K562 (cell line): ENCODE data around the gene GRPEL2. TPM values are rescaled to one million over a fixed set of nuclear protein-coding genes. Genes with fewer than 3 reads are reported as not detected.
A peak's percentile ranks its signal among the peaks of the same experiment; 100 is the strongest.

Experiments
- ATF4 ChIP-seq: fragments of 450-650 bp; formaldehyde crosslinking; IDR thresholded peaks from 2 replicates; pipeline ENCODE4 v1.4.0; 2022; ENCODE audit warnings: mild to moderate bottlenecking, moderate library complexity
- CEBPZ ChIP-seq: fragments of 150-350 bp; IDR thresholded peaks from 2 replicates; pipeline ENCODE4 v1.6.1; 2014; ENCODE audit warnings: low read depth, mild to moderate bottlenecking, low read length, borderline replicate concordance
- HMG20A ChIP-seq: fragments of 450-650 bp; formaldehyde crosslinking; conservative IDR thresholded peaks from 2 replicates; pipeline ENCODE4 v1.4.0; 2020; ENCODE audit warnings: mild to moderate bottlenecking, mixed read lengths
- L3MBTL2 ChIP-seq: fragments of 450-650 bp; IDR thresholded peaks from 2 replicates; pipeline ENCODE4 v1.6.1; 2016; ENCODE audit warnings: mild to moderate bottlenecking, moderate library complexity
- MED1 ChIP-seq: sonication (generic); formaldehyde crosslinking; IDR thresholded peaks from 2 replicates; pipeline ENCODE4 v1.8.1; 2023; ENCODE audit warnings: missing genetic modification reagents, borderline replicate concordance
- NBN ChIP-seq: fragments of 450-650 bp; IDR thresholded peaks from 2 replicates; pipeline ENCODE4 v1.6.1; 2016; ENCODE audit warnings: low read depth, mild to moderate bottlenecking
- NEUROD1 ChIP-seq: fragments of 150-350 bp; IDR thresholded peaks from 2 replicates; pipeline ENCODE4 v1.6.1; 2014; ENCODE audit warnings: borderline replicate concordance, low read length, low read depth; ENCODE audit not compliant: partially characterized antibody
- NFXL1 ChIP-seq: fragments of 450-650 bp; formaldehyde crosslinking; IDR thresholded peaks from 2 replicates; pipeline ENCODE4 v1.4.0; 2021; ENCODE audit warnings: mild to moderate bottlenecking
- STAT5B ChIP-seq: fragments of 250-450 bp; sonication (Bioruptor Pico); IDR thresholded peaks from 2 replicates; pipeline ENCODE4 v1.8.0; 2021; ENCODE audit warnings: mild to moderate bottlenecking, inconsistent platforms
- TFAM ChIP-seq: fragments of 250-450 bp; sonication (Bioruptor Pico); conservative IDR thresholded peaks from 2 replicates; pipeline ENCODE4 v1.5.0; 2021; ENCODE audit warnings: mild to moderate bottlenecking, moderate library complexity
- TSHZ1 ChIP-seq: fragments of 250-450 bp; sonication (Bioruptor Pico); IDR thresholded peaks from 2 replicates; pipeline ENCODE4 v1.4.0; 2020; ENCODE audit warnings: mild to moderate bottlenecking, moderate library complexity
- ZBTB34 ChIP-seq: fragments of 250-450 bp; sonication (Bioruptor Pico); IDR thresholded peaks from 2 replicates; pipeline ENCODE4 v1.8.0; 2021; ENCODE audit warnings: mild to moderate bottlenecking, moderate library complexity
- ZNF280A ChIP-seq: fragments of 450-650 bp; IDR thresholded peaks from 2 replicates; pipeline ENCODE4 v1.6.1; 2018; ENCODE audit warnings: mild to moderate bottlenecking, low read depth; ENCODE audit not compliant: partially characterized antibody
- ZNF76 ChIP-seq: fragments of 250-450 bp; sonication (Bioruptor Pico); IDR thresholded peaks from 2 replicates; pipeline ENCODE4 v1.4.0; 2020; ENCODE audit warnings: mild to moderate bottlenecking, moderate library complexity, borderline replicate concordance
- ZZZ3 ChIP-seq: fragments of 450-650 bp; IDR thresholded peaks from 2 replicates; pipeline ENCODE4 v1.6.1; 2016; ENCODE audit warnings: antibody characterized with exemption, mild to moderate bottlenecking, moderate library complexity
- polyA plus RNA-seq, 8 experiments: library from polyadenylated mRNA; depleted of rRNA in 4 of 8; stranded (reverse) in 5 of 8; unstranded in 3 of 8; fragments of >200 nt; fragmentation: Nextera tagmentation in 2 of 8; fragmentation: Illumina TruSeq in 1 of 8; extraction: Ambion mirVana in 2 of 8; extraction: Trizol in 1 of 8; gene quantifications; 2 replicates each; pipeline versions ENCODE4 v1.2.1 to v1.2.3, GENCODE V29; 2011 to 2014; ENCODE audit warnings: inconsistent platforms in 1 of 8, missing spikeins in 1 of 8
- total RNA-seq, 7 experiments: library from RNA; depleted of rRNA in 6 of 7; stranded (reverse); fragments of >200 nt in 6 of 7; fragmentation: Illumina TruSeq in 2 of 7; extraction: Trizol in 2 of 7; gene quantifications; 2 replicates each; pipeline versions ENCODE4 v1.2.1 to v1.2.3, GENCODE V29; 2011 to 2021; ENCODE audit warnings: low replicate concordance in 1 of 7

Gene GRPEL2
- total and polyA plus RNA-seq, 9 of the 15 experiments (the other 6 are each of a cell fraction or from before 2014, with no cell fraction given): 11.2 to 40.5 (median 25.8) TPM

- TF ChIP-seq TSHZ1 (CRISPR knock-in tag) (no peak), ATF4 (CRISPR knock-in tag) (no peak), CEBPZ (no peak), ZNF280A (no peak), ZZZ3 (no peak), STAT5B (CRISPR knock-in tag) (no peak), HMG20A (CRISPR knock-in tag) (no peak), MED1 (no peak), ZBTB34 (CRISPR knock-in tag) (no peak), NBN (peak; percentile 95), NEUROD1 (no peak), ZNF76 (CRISPR knock-in tag) (no peak), L3MBTL2 (peak; percentile 75), NFXL1 (no peak), TFAM (CRISPR knock-in tag) (no peak)
These were observed 24.4 kb upstream of the GRPEL2 start (continued) for GRCh38 chr5:149320791-149321330.
